Pons (tissue), 1 donor: ENCODE results near the gene KRTAP10-10.
"Not testable (repeated sequence)": the region's sequence is repeated elsewhere in the genome, so short reads cannot be mapped to it uniquely, and the experiment has no call there.

Experiments
- DNase-seq: peaks from one replicate; pipeline ENCODE4 v3.0.0-alpha.2; 2016; ENCODE audit warnings: low spot score

Gene KRTAP10-10

GRCh38 chr21:44653123-44653522, 16.0 kb downstream of the KRTAP10-10 start:
- DNase-seq = no peak

- DNase-seq = no peak
Observed at GRCh38 chr21:44653656-44654575, 16.8 kb downstream of the KRTAP10-10 start.

- no peak for DNase-seq
Observed at GRCh38 chr21:44654576-44655175, 17.5 kb downstream of the KRTAP10-10 start, which contains the start of gene KRTAP12-4. Gene KRTAP12-4, minus strand, starts transcription at chr21:44654659. Its CDS starts 45 bp downstream, at chr21:44654614.

GRCh38 chr21:44656868-44657267, 19.7 kb downstream of the KRTAP10-10 start:
- DNase-seq = no peak

- no peak for DNase-seq
Observed at GRCh38 chr21:44657635-44658540, 20.7 kb downstream of the KRTAP10-10 start, which contains the start of gene KRTAP12-3. Gene KRTAP12-3, plus strand, starts transcription at chr21:44657932. Its CDS starts 48 bp downstream, at chr21:44657980.

GRCh38 chr21:44658541-44658910, 21.4 kb downstream of the KRTAP10-10 start:
- DNase-seq = no peak

- no peak for DNase-seq
Observed at GRCh38 chr21:44658913-44659595, 21.9 kb downstream of the KRTAP10-10 start.

- not testable (repeated sequence) for DNase-seq
Observed at GRCh38 chr21:44661567-44661966, 24.4 kb downstream of the KRTAP10-10 start.

- no peak for DNase-seq
Observed at GRCh38 chr21:44664691-44665090, 27.5 kb downstream of the KRTAP10-10 start.

- no peak for DNase-seq
Observed at GRCh38 chr21:44666401-44667320, 29.5 kb downstream of the KRTAP10-10 start, which contains the start of gene KRTAP12-2. Gene KRTAP12-2, minus strand, starts transcription at chr21:44666927. Its CDS starts 41 bp downstream, at chr21:44666886.

- no peak for DNase-seq
Observed at GRCh38 chr21:44667612-44668011, 30.5 kb downstream of the KRTAP10-10 start.

- DNase-seq = no peak
Observed at GRCh38 chr21:44670642-44671432, 33.7 kb downstream of the KRTAP10-10 start.

GRCh38 chr21:44671911-44672310, 34.8 kb downstream of the KRTAP10-10 start:
- no peak for DNase-seq

GRCh38 chr21:44677881-44678280, 40.7 kb downstream of the KRTAP10-10 start:
- DNase-seq = no peak

GRCh38 chr21:44681152-44681551, 44.0 kb downstream of the KRTAP10-10 start:
- no peak for DNase-seq

- no peak for DNase-seq
Observed at GRCh38 chr21:44681861-44682579, 44.9 kb downstream of the KRTAP10-10 start, which contains the start of gene KRTAP12-1. Gene KRTAP12-1, minus strand, starts transcription at chr21:44682163. Its CDS starts 40 bp downstream, at chr21:44682123.

- DNase-seq = no peak
Observed at GRCh38 chr21:44682580-44683151, 45.5 kb downstream of the KRTAP10-10 start.

GRCh38 chr21:44684077-44684476, 46.9 kb downstream of the KRTAP10-10 start:
- no peak for DNase-seq
